ENCODE data around the gene SLC25A18. TPM values are rescaled to one million over a fixed set of nuclear protein-coding genes. Genes with fewer than 3 reads are reported as not detected.

The SLC25A18 gene
- total and polyA plus RNA-seq, 2 of the 8 experiments (the other 6 are each of a cell fraction or from before 2014, with no cell fraction given): 2.8 to 2.9 TPM

GRCh38 chr22:17596226-17596625, 32.9 kb downstream of the SLC25A18 start:
- CTCF ChIA-PET (ENCODE audit: partially characterized antibody): interaction anchor here (0.6 to 1.6 kb wide), 4 partner anchors 10 to 322 kb away, joined by 3 to 4 read pairs (median 4); no protein-coding TSS in a partner anchor
- peaks cover 28 to 77% (median 59%) of the 10 kb centered on the region in 4 experiments for H3K36me3 ChIP-seq (ENCODE audit: control insufficient read depth in 2 of 4, insufficient read depth in 4 of 4, low read length in 3 of 4)
- POLR2A ChIA-PET (ENCODE audit: partially characterized antibody): interaction anchor here (2.9 kb wide), 1 partner anchor 11 kb away, joined by 12 read pairs; no protein-coding TSS in a partner anchor

More at GRCh38 chr22:17596226-17596625, 32.9 kb downstream of the SLC25A18 start:
- Histone ChIP-seq H3K4me1 (replicated peaks in 1 of 4; ENCODE audit: control insufficient read depth in 3 of 4, insufficient read depth in 4 of 4, low read length in 3 of 4) (no peaks in the 10 kb centered on the region), H3K27ac (ENCODE audit: low read depth, low read length) (no peak overlapping the region), H3K9me3 (ENCODE audit: insufficient read depth in 2 of 2, low read depth in 1 of 2, low read length in 1 of 2) (no peaks in the 10 kb centered on the region), H3K56ac (replicated peaks; ENCODE audit: insufficient read length, low read depth, low read length) (no peak overlapping the region), H3K9ac (replicated peaks in 1 of 4; ENCODE audit: extremely low read depth in 1 of 4, low read depth in 3 of 4, low read length in 3 of 4) (no peak overlapping the region), H2AFZ (ENCODE audit: low read length) (no peak overlapping the region), H3K18ac (ENCODE audit: extremely low read depth, low read length) (no peak overlapping the region), H2BK15ac (ENCODE audit: low read length) (no peak overlapping the region), H3K4ac (replicated peaks; ENCODE audit: insufficient read length, low read depth, low read length) (no peak overlapping the region), H4K5ac (ENCODE audit: insufficient read length, low read depth, low read length) (no peak overlapping the region), H3K4me2 (ENCODE audit: insufficient read depth in 1 of 2, low read depth in 2 of 2, low read length in 2 of 2) (no peak overlapping the region), H4K8ac (ENCODE audit: extremely low read depth, insufficient read depth, low read length) (no peak overlapping the region), H3K79me2 (ENCODE audit: control insufficient read depth in 1 of 2, insufficient read depth in 2 of 2, low read length in 2 of 2) (no peaks in the 10 kb centered on the region), H3K23ac (ENCODE audit: insufficient read length) (no peak overlapping the region), H2BK12ac (ENCODE audit: low read depth, low read length) (no peak overlapping the region), H3K27me3 (replicated peaks in 1 of 4; ENCODE audit: control insufficient read depth in 3 of 4, extremely low read depth in 1 of 4, insufficient read depth in 3 of 4, low read length in 3 of 4) (no peaks in the 10 kb centered on the region), H2AK5ac (ENCODE audit: low read depth, low read length) (no peak overlapping the region), H3K14ac (ENCODE audit: insufficient read length) (no peak overlapping the region), H2BK120ac (replicated peaks; ENCODE audit: low read depth, low read length) (no peak overlapping the region), H2BK5ac (ENCODE audit: low read depth, low read length) (no peak overlapping the region), H4K91ac (replicated peaks; ENCODE audit: insufficient read length, low read length) (no peak overlapping the region), H4K20me1 (replicated peaks in 1 of 2; ENCODE audit: control insufficient read depth in 1 of 2, insufficient read depth in 2 of 2, low read length in 2 of 2) (peaks cover 0 to 6% of the 10 kb centered on the region in 2 experiments), H2BK20ac (ENCODE audit: low read length) (no peak overlapping the region), H3K79me1 (ENCODE audit: low read depth, low read length) (no peaks in the 10 kb centered on the region), H3K23me2 (ENCODE audit: low read depth, low read length) (no peaks in the 10 kb centered on the region), H3K4me3 (ENCODE audit: extremely low read depth in 1 of 4, insufficient read depth in 2 of 4, low read depth in 3 of 4, low read length in 4 of 4) (no peak overlapping the region)
- 93% methylated on average over 6 of the region's 6 CpGs; no CpG with 5 or more reads in 1 of the 2 experiments for WGBS, 2 experiments (ENCODE audit: extremely low coverage in 1 of 2, insufficient coverage in 1 of 2, insufficient read length in 1 of 2, insufficient replicate concordance in 2 of 2, low coverage in 1 of 2, low lambda C conversion rate in 2 of 2, missing lambda C conversion rate in 1 of 2)
- DNase-seq (ENCODE audit: low read depth in 1 of 2, low spot score in 2 of 2) (no peak), FAIRE-seq (no peak)
- TF ChIP-seq PHF8 (conservative IDR thresholded peaks at IDR 0.05; ENCODE audit: low read depth, low read length): no peak
- TF ChIP-seq NANOG (IDR thresholded peaks at IDR 0.05; ENCODE audit: insufficient read depth, low read depth, low read length, poor library complexity, severe bottlenecking): no peak
- TF ChIP-seq ASH2L (IDR thresholded peaks at IDR 0.05; ENCODE audit: low read length): no peak
- TF ChIP-seq CHD1 (IDR thresholded peaks at IDR 0.05; ENCODE audit: low read depth, low read length): no peak
- no peak for TF ChIP-seq POLR2A (IDR thresholded peaks at IDR 0.05; ENCODE audit: control extremely low read depth in 1 of 2, low read depth in 2 of 2, low read length in 2 of 2)
- TF ChIP-seq BACH1 (IDR thresholded peaks at IDR 0.05; ENCODE audit: low read length): no peak
- no peak for TF ChIP-seq SP4 (IDR thresholded peaks at IDR 0.05; ENCODE audit: low read length)
- no peak for TF ChIP-seq CREB1 (IDR thresholded peaks at IDR 0.05)
- no peak for TF ChIP-seq SAP30 (IDR thresholded peaks at IDR 0.05; ENCODE audit: insufficient read depth, insufficient replicate concordance, low read length)
- TF ChIP-seq SIRT6 (IDR thresholded peaks at IDR 0.05; ENCODE audit: low read length): no peak
- TF ChIP-seq MAX (IDR thresholded peaks at IDR 0.05): no peak
- TF ChIP-seq TBP (IDR thresholded peaks at IDR 0.05; ENCODE audit: low read depth, low read length): no peak
- TF ChIP-seq CBX8 (IDR thresholded peaks at IDR 0.05; ENCODE audit: borderline replicate concordance, low read depth, low read length): no peak
- no peak for TF ChIP-seq ATF2 (IDR thresholded peaks at IDR 0.05; ENCODE audit: low read length)
